ENCODE measurements around the gene CRLF1. TPM values are rescaled to one million over a fixed set of nuclear protein-coding genes. Genes with fewer than 3 reads are reported as not detected.
A peak's percentile ranks its signal among the peaks of the same experiment; 100 is the strongest.

CRLF1 gene
- total and polyA plus RNA-seq, 2 experiments from 2014 or later, result 0.69 to 0.89 TPM

DNA sequence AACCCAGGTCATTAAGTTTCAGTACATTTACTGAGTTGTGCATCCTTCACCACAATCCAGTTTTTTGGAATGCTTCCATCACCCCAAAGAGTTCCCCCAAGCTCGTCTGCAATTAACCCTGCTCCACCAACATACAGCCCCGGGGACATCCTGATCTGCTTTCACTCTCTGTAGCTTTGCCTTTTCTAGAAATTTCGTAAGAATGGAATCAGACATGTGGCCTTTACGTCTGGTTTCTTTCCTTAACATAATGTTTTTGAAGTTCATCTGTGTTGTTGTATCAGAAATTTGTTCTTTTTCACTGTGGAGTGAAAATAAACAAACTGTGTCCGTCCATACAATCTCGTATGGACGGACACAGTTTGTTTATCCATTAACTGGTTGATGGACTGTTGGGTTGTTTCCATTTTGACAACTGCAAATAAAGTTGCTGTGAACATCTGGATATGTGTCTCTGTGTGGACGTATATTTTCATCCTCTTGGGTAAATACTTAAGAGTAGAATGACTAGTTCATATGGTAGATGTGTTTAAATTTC, 33.2 kb upstream of the CRLF1 start:
- Histone ChIP-seq H3K4me1 (ENCODE audit: low read depth) (no peaks in the 10 kb centered on the region), H3K27ac (no peak overlapping the region), H3K36me3 (no peaks in the 10 kb centered on the region), H3K4me3 (no peak overlapping the region), H3K9me3 (ENCODE audit: low read depth) (no peaks in the 10 kb centered on the region), H3K27me3 (no peaks in the 10 kb centered on the region)
- DNase-seq (ENCODE audit: low read depth in 1 of 2, low spot score in 1 of 2), result no peak
- TF ChIP-seq, protein P1, sequence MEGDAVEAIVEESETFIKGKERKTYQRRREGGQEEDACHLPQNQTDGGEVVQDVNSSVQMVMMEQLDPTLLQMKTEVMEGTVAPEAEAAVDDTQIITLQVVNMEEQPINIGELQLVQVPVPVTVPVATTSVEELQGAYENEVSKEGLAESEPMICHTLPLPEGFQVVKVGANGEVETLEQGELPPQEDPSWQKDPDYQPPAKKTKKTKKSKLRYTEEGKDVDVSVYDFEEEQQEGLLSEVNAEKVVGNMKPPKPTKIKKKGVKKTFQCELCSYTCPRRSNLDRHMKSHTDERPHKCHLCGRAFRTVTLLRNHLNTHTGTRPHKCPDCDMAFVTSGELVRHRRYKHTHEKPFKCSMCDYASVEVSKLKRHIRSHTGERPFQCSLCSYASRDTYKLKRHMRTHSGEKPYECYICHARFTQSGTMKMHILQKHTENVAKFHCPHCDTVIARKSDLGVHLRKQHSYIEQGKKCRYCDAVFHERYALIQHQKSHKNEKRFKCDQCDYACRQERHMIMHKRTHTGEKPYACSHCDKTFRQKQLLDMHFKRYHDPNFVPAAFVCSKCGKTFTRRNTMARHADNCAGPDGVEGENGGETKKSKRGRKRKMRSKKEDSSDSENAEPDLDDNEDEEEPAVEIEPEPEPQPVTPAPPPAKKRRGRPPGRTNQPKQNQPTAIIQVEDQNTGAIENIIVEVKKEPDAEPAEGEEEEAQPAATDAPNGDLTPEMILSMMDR (IDR thresholded peaks at IDR 0.05; ENCODE audit: low read depth, low read length), result no peak

DNA sequence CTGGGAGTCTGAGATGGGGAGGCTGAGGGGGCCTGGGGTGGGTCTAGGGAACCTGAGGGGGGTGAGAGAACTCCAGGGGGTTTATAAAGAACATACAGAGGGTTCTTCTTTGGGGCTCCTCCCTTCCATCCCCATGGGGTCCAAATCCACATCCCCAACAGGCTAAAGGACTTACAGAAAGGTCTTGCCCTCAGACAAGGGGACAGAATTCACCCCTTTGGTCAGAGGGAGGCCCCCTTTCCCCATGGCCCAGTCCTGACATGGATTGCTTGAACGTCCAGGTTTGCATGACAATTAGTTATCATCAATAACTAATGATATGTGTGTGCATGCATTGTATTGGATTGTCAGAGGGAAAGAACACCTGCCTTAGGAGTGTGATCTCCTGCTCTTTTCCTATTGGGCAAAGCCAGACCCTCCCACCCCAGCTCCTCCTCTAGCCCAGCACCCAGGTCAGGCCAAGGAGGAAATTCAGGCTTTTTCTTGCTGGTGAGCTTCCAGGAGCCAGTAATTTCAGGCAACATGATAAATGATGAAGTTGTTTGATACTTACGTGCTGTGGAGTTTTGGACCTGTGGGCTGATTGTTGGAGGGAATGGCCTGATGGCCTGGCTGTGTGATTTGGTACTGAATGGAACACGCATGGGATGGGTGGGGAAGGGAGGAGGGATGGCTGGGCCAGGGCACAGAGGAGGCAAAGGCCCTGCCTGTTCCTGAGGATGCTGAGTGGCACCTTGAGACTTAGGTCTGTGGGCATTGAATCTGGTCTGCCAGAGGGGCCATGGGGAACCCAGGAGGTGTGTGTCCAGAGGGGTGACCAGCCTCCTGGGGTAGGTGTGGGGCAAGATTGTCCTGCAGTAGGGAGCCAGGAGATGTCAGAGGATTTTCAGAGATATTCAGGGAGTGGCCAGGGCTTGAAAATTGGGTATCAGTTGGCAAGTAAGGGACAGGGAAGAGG, 31.4 kb upstream of the CRLF1 start:
- no peaks in the 10 kb centered on the region for H3K4me1 ChIP-seq (ENCODE audit: low read depth)
- H3K4me3 ChIP-seq, result peak overlapping the region; percentile 53
- H3K9me3 ChIP-seq (ENCODE audit: low read depth), result no peaks in the 10 kb centered on the region
- TF ChIP-seq, protein P1 (IDR thresholded peaks at IDR 0.05; ENCODE audit: low read depth, low read length), result no peak
- DNase-seq (ENCODE audit: low read depth in 1 of 2, low spot score in 1 of 2), result no peak
- H3K27me3 ChIP-seq, result peaks cover 5% of the 10 kb centered on the region
- no peaks in the 10 kb centered on the region for H3K36me3 ChIP-seq
- H3K27ac ChIP-seq, result no peak overlapping the region

DNA sequence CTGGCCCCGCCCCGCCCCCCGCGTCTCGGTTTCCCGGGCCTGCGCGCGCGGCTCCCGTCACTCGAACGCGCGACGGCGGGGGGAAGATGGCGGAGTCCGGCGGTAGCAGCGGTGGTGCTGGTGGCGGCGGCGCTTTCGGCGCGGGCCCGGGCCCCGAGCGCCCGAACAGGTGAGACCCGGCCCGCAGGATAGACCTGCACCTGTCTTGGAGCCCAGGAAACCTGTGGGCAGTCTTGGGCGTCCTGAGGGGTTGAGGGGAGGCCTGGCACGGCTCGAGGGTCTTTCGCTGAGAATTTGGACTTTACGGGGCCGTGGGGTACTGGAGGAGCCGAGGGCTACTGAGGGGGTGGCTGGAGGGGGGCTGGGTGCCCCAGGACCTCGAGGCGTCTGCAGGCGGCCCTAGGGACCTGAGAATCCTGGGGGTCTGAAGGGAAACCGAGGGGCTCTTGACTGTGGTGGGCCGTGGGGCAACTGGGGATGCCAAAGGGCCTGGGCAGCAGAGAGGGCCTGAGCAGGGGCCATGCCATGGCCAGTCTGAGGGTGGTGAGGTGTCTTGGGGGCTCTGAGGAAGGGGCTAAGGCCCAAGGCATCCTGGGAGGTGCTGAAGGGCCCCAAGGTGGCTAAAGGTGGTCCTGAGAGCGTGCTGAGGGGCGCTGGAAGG, 30.5 kb upstream of the CRLF1 start, which contains the start of gene KLHL26:
KLHL26 (plus strand) TSS at position 60 of the 661 bp plus-strand sequence; CDS start at position 87, 27 bp downstream.
- TF ChIP-seq, protein P1 (IDR thresholded peaks at IDR 0.05; ENCODE audit: low read depth, low read length), result no peak
- DNase-seq (ENCODE audit: low read depth in 1 of 2, low spot score in 1 of 2), result no peak
- H3K27ac ChIP-seq, result peak within 1 kb of the TSS; percentile 13
- H3K4me1 ChIP-seq (ENCODE audit: low read depth), result no peaks in the 10 kb centered on the region
- H3K27me3 ChIP-seq, result peaks cover 5% of the 10 kb centered on the region
- no peaks in the 10 kb centered on the region for H3K9me3 ChIP-seq (ENCODE audit: low read depth)
- peak within 1 kb of the TSS; percentile 53 for H3K4me3 ChIP-seq
- no peaks in the 10 kb centered on the region for H3K36me3 ChIP-seq

DNA sequence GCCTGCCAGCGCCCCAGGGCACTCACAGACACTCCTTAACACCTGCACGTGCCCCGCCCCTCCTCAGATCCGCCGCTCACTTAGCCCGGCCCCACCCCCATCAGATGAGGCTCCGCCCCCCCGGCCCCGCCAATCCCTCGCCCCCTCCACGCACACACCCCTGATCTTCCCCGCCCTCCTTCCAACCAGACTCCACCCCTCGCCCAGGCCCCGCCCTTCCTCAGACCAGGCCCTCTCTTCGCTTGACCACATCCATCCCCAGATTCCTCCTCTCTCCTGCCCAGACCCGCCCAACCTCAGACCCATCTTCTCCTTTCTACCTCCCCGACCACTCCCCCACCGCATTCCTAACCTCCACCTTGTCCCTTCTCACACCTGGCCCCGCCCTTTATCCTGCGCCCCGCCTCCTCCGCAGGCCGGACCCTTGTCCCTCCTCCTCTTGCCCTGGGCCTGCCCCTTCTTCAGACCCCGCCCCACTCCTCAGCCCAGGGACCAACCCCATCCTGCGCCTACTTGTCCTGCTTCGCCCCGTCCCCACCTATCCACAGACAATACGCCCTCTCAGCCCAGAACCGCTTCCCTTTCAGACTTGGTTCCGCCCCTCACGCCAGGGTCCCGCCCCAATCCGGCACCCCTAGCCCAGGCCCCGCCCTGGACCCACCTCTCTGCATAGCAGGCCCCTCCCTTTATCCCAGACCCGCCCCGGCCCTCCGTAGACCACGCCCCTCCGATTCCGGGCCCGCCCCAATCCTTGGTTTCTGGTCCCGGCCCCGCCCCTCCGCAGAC, 29.8 kb upstream of the CRLF1 start:
- DNase-seq (ENCODE audit: low read depth in 1 of 2, low spot score in 1 of 2), result peak; percentile 97 to 98
- TF ChIP-seq, protein P1 (IDR thresholded peaks at IDR 0.05; ENCODE audit: low read depth, low read length), result no peak
- no peak overlapping the region for H3K27ac ChIP-seq

DNA sequence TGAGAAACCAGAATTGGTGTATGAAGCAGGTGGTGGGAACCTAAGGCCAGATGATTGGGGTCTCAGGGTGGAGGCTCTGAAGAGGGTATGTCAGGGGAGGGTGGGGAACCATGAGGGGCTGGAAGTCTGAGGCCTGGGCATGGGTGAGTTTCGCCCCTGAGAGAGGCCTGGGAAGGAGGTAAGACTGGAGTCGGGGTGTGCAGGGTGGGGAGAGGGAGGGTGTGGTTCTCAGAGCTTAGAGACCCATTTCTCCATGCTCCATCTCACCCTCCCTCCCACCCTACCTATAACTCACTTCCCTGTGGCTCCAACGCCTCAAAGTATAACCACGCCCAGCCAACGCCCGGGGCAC, 29.2 kb upstream of the CRLF1 start:
- H3K4me3 ChIP-seq, result peak overlapping the region; percentile 53
- peaks cover 5% of the 10 kb centered on the region for H3K27me3 ChIP-seq
- no peaks in the 10 kb centered on the region for H3K9me3 ChIP-seq (ENCODE audit: low read depth)
- no peaks in the 10 kb centered on the region for H3K4me1 ChIP-seq (ENCODE audit: low read depth)
- H3K27ac ChIP-seq, result no peak overlapping the region
- H3K36me3 ChIP-seq, result no peaks in the 10 kb centered on the region
- DNase-seq (ENCODE audit: low read depth in 1 of 2, low spot score in 1 of 2), result no peak
- TF ChIP-seq, protein P1 (IDR thresholded peaks at IDR 0.05; ENCODE audit: low read depth, low read length), result no peak

More for the DNA sequence above, 29.8 kb upstream of the CRLF1 start:
- Histone ChIP-seq H3K36me3 (no peaks in the 10 kb centered on the region), H3K4me3 (peak overlapping the region; percentile 53), H3K27me3 (peaks cover 5% of the 10 kb centered on the region), H3K4me1 (ENCODE audit: low read depth) (no peaks in the 10 kb centered on the region), H3K9me3 (ENCODE audit: low read depth) (no peaks in the 10 kb centered on the region)

Measured in cardiac muscle cell (in vitro differentiated cells and primary cell).